ENCODE data around the gene WWOX. TPM values are rescaled to one million over a fixed set of nuclear protein-coding genes. Genes with fewer than 3 reads are reported as not detected.

The WWOX gene
- total RNA-seq, 4 donors from 2014 or later: 135 to 209 (median 159) TPM

DNA sequence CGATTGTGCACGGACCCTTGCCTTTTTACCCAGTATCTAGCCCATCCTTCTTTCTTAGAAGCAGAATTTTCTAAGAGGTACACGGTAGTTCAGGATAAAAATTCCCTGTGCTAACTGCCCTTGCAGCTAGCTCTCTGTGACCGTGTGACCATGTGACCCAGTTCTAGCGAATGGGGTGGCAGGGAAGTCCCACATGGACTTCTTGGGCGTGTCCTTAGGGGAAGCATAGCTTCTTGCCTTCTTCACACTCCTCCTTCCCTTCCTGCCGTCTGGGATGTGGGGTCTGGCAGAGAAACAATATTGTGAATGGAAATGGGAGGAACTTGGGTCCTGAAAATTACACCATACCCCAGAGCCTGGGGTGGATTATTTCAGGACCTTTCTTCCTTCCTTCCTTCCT is 830.4 kb downstream of the WWOX start:
- intact Hi-C loops (cut with DNase I): no loop called here
- Histone ChIP-seq H3K9me3 (no peaks in the 10 kb centered on the region), H3K4me3 (replicated peaks in 1 of 3) (no peak overlapping the region), H3K27ac (no peak overlapping the region), H3K36me3 (no peaks in the 10 kb centered on the region), H3K27me3 (no peaks in the 10 kb centered on the region), H3K4me1 (peaks cover 15 to 20% of the 10 kb centered on the region in 2 donors)
- no peak for DNase-seq
- TF ChIP-seq POLR2A (IDR thresholded peaks at IDR 0.05) (no peak), CTCF (IDR thresholded peaks at IDR 0.05) (no peak)
- WGBS, 2 donors: 91 to 92% methylated on average over 7 of the region's 7 CpGs

DNA sequence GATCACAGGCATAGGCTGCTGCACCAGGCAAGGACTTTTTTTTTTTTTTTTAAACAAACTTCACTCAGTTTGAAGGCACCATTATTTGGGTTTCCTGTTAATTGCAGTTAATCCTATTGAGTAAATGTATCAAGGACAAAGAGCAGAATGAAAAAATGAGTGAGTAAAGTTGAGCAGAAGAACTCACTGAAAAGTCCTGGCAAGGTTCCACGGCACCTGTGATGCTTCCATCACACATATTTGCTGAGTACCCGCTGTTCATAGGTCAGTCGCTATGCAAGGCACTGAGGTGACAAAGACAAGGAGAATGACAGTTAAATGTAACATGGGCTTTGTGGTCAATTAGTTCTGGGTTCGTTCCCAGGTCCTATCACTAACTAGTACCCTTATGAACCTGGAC is 831.1 kb downstream of the WWOX start:
- WGBS, 2 donors: 92 to 93% methylated on average over 4 of the region's 4 CpGs
- intact Hi-C loops (cut with DNase I): no loop called here

DNA sequence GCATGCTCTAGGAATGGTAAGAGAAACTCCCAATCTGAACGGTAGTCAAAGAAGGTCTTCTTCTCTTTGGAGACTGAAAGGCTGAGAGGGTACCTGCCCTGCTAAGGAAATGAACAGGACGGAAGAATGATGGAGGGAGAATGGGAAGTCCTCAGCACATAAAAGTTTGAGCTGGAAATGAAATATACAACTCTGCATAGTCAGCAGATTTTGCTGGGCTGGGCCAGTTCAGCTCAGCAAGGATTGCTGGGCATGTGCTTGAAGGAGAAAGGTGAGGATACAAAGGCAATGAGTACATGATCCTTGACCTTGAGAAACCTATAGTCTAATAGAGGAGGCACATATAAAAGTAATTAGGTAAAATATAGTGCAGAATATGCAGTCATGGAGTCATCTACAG is 831.8 kb downstream of the WWOX start:
- Histone ChIP-seq H3K4me3 (replicated peaks in 1 of 3) (no peak overlapping the region), H3K9me3 (no peaks in the 10 kb centered on the region), H3K27me3 (no peaks in the 10 kb centered on the region), H3K4me1 (peaks cover 15 to 20% of the 10 kb centered on the region in 2 donors), H3K27ac (no peak overlapping the region), H3K36me3 (no peaks in the 10 kb centered on the region)
- intact Hi-C loops (cut with DNase I): no loop called here
- no peak for DNase-seq
- 91 to 96% methylated on average over 2 of the region's 2 CpGs for WGBS, 2 donors
- TF ChIP-seq POLR2A (IDR thresholded peaks at IDR 0.05) (no peak), CTCF (IDR thresholded peaks at IDR 0.05) (no peak)

More for the DNA sequence above, 831.1 kb downstream of the WWOX start:
- TF ChIP-seq CTCF (IDR thresholded peaks at IDR 0.05) (no peak), POLR2A (IDR thresholded peaks at IDR 0.05) (no peak)
- Histone ChIP-seq H3K9me3 (no peaks in the 10 kb centered on the region), H3K4me1 (peaks cover 15 to 20% of the 10 kb centered on the region in 2 donors), H3K27me3 (no peaks in the 10 kb centered on the region), H3K27ac (no peak overlapping the region), H3K36me3 (no peaks in the 10 kb centered on the region), H3K4me3 (replicated peaks in 1 of 3) (no peak overlapping the region)
- DNase-seq: no peak

- Histone ChIP-seq H3K27ac (peak overlapping the region in 1 of 3 donors; percentile 3), H3K4me1 (peaks cover 15 to 20% of the 10 kb centered on the region in 2 donors), H3K36me3 (no peaks in the 10 kb centered on the region), H3K4me3 (replicated peaks in 1 of 3) (no peak overlapping the region), H3K27me3 (no peaks in the 10 kb centered on the region), H3K9me3 (no peaks in the 10 kb centered on the region)
- TF ChIP-seq POLR2A (IDR thresholded peaks at IDR 0.05) (no peak), CTCF (IDR thresholded peaks at IDR 0.05) (no peak)
- 53 to 55% methylated on average over 4 of the region's 4 CpGs for WGBS, 2 donors
- intact Hi-C loops (cut with DNase I): no loop called here
- DNase-seq: peak; percentile 41 to 60
Measured at GRCh38 chr16:78931678-78932077, 832.2 kb downstream of the WWOX start.

DNA sequence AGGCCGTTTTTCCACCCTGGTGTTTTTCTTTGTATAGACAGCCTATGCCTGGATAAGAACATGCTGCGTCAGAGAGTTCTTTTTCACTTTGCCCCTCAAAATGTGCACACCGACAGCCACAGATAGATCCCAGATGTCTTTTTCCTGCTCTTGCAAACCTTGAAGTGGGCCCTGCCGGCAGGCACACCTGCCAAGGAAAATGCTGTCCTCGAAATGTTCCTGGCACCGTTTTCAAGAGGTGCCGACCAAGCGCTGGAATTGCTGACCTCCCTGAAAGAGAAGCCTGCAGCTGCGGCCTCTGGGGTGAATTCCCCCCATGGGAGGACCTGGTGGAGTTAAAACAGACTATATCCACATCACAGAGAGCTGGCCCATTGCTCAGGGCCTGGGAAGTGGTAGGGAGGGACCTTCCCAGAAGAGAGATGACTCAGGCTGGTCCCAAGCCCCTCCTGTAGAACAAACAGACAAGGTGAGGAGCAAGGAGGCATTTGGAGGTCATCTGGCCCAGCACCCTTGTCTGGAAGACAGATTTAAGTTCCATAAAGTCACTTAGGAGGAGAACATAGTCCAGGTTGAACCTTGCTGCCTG is 833.0 kb downstream of the WWOX start:
- peaks cover 15 to 20% of the 10 kb centered on the region in 2 donors for H3K4me1 ChIP-seq
- H3K27ac ChIP-seq: peak overlapping the region in 2 of 3 donors; percentile 3 to 41
- intact Hi-C loops (cut with DNase I): no loop called here
- no peaks in the 10 kb centered on the region for H3K27me3 ChIP-seq
- no peaks in the 10 kb centered on the region for H3K9me3 ChIP-seq
- 40 to 46% methylated on average over 9 of the region's 9 CpGs for WGBS, 2 donors
- H3K4me3 ChIP-seq (replicated peaks in 1 of 3): no peak overlapping the region
- TF ChIP-seq CTCF (IDR thresholded peaks at IDR 0.05): no peak
- no peak for TF ChIP-seq POLR2A (IDR thresholded peaks at IDR 0.05)
- H3K36me3 ChIP-seq: no peaks in the 10 kb centered on the region
- peak; percentile 81 to 86 for DNase-seq

All from thyroid gland (tissue), 4 donors.